Peyer's patch (tissue), 4 donors: ENCODE measurements around the gene EIF2B4.

ENCODE experiments used
- CTCF ChIP-seq, 6 experiments: fragments of 450-650 bp in 4 of 6; fragments of 200-600 bp in 2 of 6; sonication (generic) in 1 of 6; IDR thresholded peaks; one replicate each; pipeline ENCODE4 v1.5.1; 2017 to 2019; ENCODE audit warnings: antibody characterized with exemption in 6 of 6, mild to moderate bottlenecking in 3 of 6, moderate library complexity in 1 of 6
- POLR2A ChIP-seq, 2 donors: fragments of 450-650 bp; IDR thresholded peaks; one replicate each; pipeline ENCODE4 v1.5.1; 2017; ENCODE audit warnings: antibody characterized with exemption in 2 of 2, mild to moderate bottlenecking in 2 of 2, moderate library complexity in 2 of 2

DNA sequence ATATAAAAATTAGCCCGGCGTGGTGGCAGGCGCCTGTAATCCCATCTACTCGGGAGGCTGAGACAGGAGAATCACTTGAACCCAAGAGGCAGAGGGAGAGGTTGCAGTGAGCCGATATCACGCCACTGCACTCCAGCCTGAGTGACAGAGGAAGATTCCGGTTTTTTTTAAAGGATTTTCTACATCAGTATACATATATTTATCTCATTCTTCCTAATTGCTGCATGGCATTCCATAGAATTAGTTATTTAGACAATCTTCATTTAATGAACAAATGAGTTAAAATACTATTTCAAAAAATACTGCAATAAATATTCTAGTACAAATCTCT, 15.6 kb downstream of the EIF2B4 start:
- no peak for TF ChIP-seq POLR2A (IDR thresholded peaks at IDR 0.05)
- TF ChIP-seq CTCF (IDR thresholded peaks at IDR 0.05), result no peak
